ENCODE measurements around the gene PCSK7. TPM values are rescaled to one million over a fixed set of nuclear protein-coding genes. Genes with fewer than 3 reads are reported as not detected.
A peak's percentile ranks its signal among the peaks of the same experiment; 100 is the strongest.
"Not testable (repeated sequence)": the region's sequence is repeated elsewhere in the genome, so short reads cannot be mapped to it uniquely, and the experiment has no call there.

Gene PCSK7
- total RNA-seq, 1 donor = 44.5 TPM

DNA sequence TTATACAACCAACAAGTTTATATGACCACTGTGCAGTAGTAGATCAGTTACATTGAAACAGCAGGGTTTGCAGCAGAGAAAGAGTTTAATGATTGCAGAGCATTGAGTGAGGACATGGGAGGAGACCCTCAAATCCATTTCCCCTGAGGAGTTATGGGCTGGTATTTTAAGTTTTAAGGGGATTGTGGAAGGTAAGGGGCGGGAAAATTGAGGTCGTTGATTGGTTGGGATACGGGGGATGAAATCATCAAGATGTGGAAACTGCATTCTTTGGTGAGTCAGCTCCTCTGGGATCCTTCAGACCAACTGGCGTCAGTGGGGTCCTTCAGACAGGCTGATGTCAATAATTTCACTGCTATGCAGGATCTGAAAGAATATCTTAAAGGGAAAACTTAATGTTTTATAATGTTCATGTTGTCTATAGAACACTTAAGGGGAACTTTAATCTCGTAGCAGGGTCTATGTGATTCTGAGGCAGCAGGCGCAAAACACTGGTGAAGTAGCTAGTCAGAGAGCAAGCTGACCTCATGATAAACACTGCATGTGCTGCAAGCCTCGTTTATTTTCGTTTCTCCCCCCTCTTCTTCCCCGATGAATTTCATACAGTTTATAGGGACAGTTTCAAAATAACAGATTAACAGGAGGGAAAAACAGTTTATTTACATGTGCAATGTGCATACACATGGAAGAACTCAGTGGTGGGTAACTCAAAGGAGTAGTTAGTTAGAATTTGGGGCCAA lies 41.8 kb upstream of the PCSK7 start:
- TF ChIP-seq, protein P1, sequence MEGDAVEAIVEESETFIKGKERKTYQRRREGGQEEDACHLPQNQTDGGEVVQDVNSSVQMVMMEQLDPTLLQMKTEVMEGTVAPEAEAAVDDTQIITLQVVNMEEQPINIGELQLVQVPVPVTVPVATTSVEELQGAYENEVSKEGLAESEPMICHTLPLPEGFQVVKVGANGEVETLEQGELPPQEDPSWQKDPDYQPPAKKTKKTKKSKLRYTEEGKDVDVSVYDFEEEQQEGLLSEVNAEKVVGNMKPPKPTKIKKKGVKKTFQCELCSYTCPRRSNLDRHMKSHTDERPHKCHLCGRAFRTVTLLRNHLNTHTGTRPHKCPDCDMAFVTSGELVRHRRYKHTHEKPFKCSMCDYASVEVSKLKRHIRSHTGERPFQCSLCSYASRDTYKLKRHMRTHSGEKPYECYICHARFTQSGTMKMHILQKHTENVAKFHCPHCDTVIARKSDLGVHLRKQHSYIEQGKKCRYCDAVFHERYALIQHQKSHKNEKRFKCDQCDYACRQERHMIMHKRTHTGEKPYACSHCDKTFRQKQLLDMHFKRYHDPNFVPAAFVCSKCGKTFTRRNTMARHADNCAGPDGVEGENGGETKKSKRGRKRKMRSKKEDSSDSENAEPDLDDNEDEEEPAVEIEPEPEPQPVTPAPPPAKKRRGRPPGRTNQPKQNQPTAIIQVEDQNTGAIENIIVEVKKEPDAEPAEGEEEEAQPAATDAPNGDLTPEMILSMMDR (IDR thresholded peaks at IDR 0.05; ENCODE audit: extremely low read depth, low read depth, low read length) = no peak
- H3K27me3 ChIP-seq (ENCODE audit: insufficient read depth, low read length) = no peaks in the 10 kb centered on the region
- peak; percentile 84 for DNase-seq (ENCODE audit: insufficient read length, low spot score, missing footprints)
- H3K4me3 ChIP-seq (ENCODE audit: insufficient read depth, low read length) = peak overlapping the region; percentile 48
- peaks cover 22% of the 10 kb centered on the region for H3K4me1 ChIP-seq (ENCODE audit: insufficient read depth, low read length)
- no peaks in the 10 kb centered on the region for H3K36me3 ChIP-seq (ENCODE audit: insufficient read depth, low read length)
- peak overlapping the region; percentile 27 for H2AFZ ChIP-seq (ENCODE audit: low read length)
- no peaks in the 10 kb centered on the region for H4K20me1 ChIP-seq (ENCODE audit: insufficient read depth, low read length)
- H3K9me3 ChIP-seq (ENCODE audit: low read depth, low read length) = no peaks in the 10 kb centered on the region
- H3K27ac ChIP-seq (ENCODE audit: low read depth, low read length) = peak overlapping the region; percentile 88
- H3K4me2 ChIP-seq (ENCODE audit: insufficient read depth, low read length) = peak overlapping the region; percentile 89
- no peaks in the 10 kb centered on the region for H3K79me2 ChIP-seq (ENCODE audit: insufficient read depth, low read length)

- not testable (repeated sequence) for H4K20me1 ChIP-seq (ENCODE audit: insufficient read depth, low read length); H3K36me3 ChIP-seq (ENCODE audit: insufficient read depth, low read length); H3K9me3 ChIP-seq (ENCODE audit: low read depth, low read length); H3K27ac ChIP-seq (ENCODE audit: low read depth, low read length); H3K4me3 ChIP-seq (ENCODE audit: insufficient read depth, low read length); H3K79me2 ChIP-seq (ENCODE audit: insufficient read depth, low read length); H3K27me3 ChIP-seq (ENCODE audit: insufficient read depth, low read length); DNase-seq (ENCODE audit: insufficient read length, low spot score, missing footprints); H2AFZ ChIP-seq (ENCODE audit: low read length); H3K4me2 ChIP-seq (ENCODE audit: insufficient read depth, low read length)
- H3K4me1 ChIP-seq (ENCODE audit: insufficient read depth, low read length) = peaks cover 22% of the 10 kb centered on the region
These were observed 40.3 kb upstream of the PCSK7 start for GRCh38 chr11:117272175-117272574.

DNA sequence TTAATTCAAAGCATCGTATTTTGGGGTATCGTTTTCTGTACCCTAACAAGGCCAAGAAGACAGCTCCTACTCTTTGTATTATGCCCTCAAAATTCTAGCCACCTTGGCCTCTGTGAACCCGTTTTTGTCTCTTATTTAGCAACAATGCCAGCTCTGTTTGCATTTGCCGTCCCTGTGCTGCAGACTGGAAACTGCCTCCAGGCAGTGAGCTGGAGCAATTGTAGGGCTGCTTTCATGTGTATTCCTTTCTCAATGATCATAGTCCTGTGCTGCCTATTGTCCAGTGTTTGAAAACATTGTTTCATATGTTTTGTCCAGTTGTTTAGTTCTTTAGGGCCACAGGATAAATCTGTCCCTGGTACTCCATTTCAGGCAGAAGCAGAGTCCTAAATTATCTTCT lies 39.3 kb upstream of the PCSK7 start:
- H3K4me1 ChIP-seq (ENCODE audit: insufficient read depth, low read length) = peaks cover 21% of the 10 kb centered on the region
- no peak for DNase-seq (ENCODE audit: insufficient read length, low spot score, missing footprints)
- H3K27me3 ChIP-seq (ENCODE audit: insufficient read depth, low read length) = no peaks in the 10 kb centered on the region
- H3K4me2 ChIP-seq (ENCODE audit: insufficient read depth, low read length) = no peak overlapping the region
- no peaks in the 10 kb centered on the region for H4K20me1 ChIP-seq (ENCODE audit: insufficient read depth, low read length)
- no peaks in the 10 kb centered on the region for H3K9me3 ChIP-seq (ENCODE audit: low read depth, low read length)
- no peak overlapping the region for H2AFZ ChIP-seq (ENCODE audit: low read length)
- no peak overlapping the region for H3K27ac ChIP-seq (ENCODE audit: low read depth, low read length)
- H3K79me2 ChIP-seq (ENCODE audit: insufficient read depth, low read length) = no peaks in the 10 kb centered on the region
- H3K36me3 ChIP-seq (ENCODE audit: insufficient read depth, low read length) = no peaks in the 10 kb centered on the region
- TF ChIP-seq, protein P1 (IDR thresholded peaks at IDR 0.05; ENCODE audit: extremely low read depth, low read depth, low read length) = no peak
- no peak overlapping the region for H3K4me3 ChIP-seq (ENCODE audit: insufficient read depth, low read length)

- TF ChIP-seq, protein P1 (IDR thresholded peaks at IDR 0.05; ENCODE audit: extremely low read depth, low read depth, low read length) = no peak
- Histone ChIP-seq H4K20me1 (ENCODE audit: insufficient read depth, low read length) (no peaks in the 10 kb centered on the region), H3K9me3 (ENCODE audit: low read depth, low read length) (no peaks in the 10 kb centered on the region), H3K4me3 (ENCODE audit: insufficient read depth, low read length) (no peak overlapping the region), H3K27me3 (ENCODE audit: insufficient read depth, low read length) (no peaks in the 10 kb centered on the region), H2AFZ (ENCODE audit: low read length) (no peak overlapping the region), H3K27ac (ENCODE audit: low read depth, low read length) (no peak overlapping the region), H3K79me2 (ENCODE audit: insufficient read depth, low read length) (no peaks in the 10 kb centered on the region), H3K4me2 (ENCODE audit: insufficient read depth, low read length) (no peak overlapping the region), H3K4me1 (ENCODE audit: insufficient read depth, low read length) (peaks cover 15% of the 10 kb centered on the region), H3K36me3 (ENCODE audit: insufficient read depth, low read length) (no peaks in the 10 kb centered on the region)
- DNase-seq (ENCODE audit: insufficient read length, low spot score, missing footprints) = no peak
These were observed 38.0 kb upstream of the PCSK7 start for GRCh38 chr11:117269856-117270255.

All from osteoblast (primary cell).